Hepatocyte (in vitro differentiated cells): ENCODE results near the gene FADS3.

Experiments used
- CTCF ChIP-seq: fragments of 200-600 bp; sonication (generic); IDR thresholded peaks from 2 replicates; pipeline ENCODE4 v1.5.1; 2016; ENCODE audit warnings: antibody characterized with exemption, mild to moderate bottlenecking; ENCODE audit not compliant: poor library complexity
- EZH2 ChIP-seq: fragments of 200-600 bp; sonication (generic); IDR thresholded peaks from 2 replicates; pipeline ENCODE4 v1.6.1; 2016; ENCODE audit warnings: antibody characterized with exemption, mild to moderate bottlenecking, borderline replicate concordance
- EZH2phosphoT487 ChIP-seq: fragments of 200-600 bp; sonication (generic); IDR thresholded peaks from one replicate; pipeline ENCODE4 v1.6.1; 2018; ENCODE audit warnings: antibody characterized with exemption, mild to moderate bottlenecking, low read depth, moderate library complexity; ENCODE audit not compliant: unreplicated experiment, severe bottlenecking

- TF ChIP-seq CTCF (no peak), EZH2phosphoT487 (no peak), EZH2 (no peak)
These were observed 23.3 kb upstream of the FADS3 start for GRCh38 chr11:61914471-61915171.
